Lower lobe of right lung (tissue), 2 donors: ENCODE measurements around the gene DGUOK. TPM values are rescaled to one million over a fixed set of nuclear protein-coding genes. Genes with fewer than 3 reads are reported as not detected.

Experiments
- ATAC-seq, 2 donors: fragments of 200-7000 bp; cut with Tn5 transposase; one replicate each; pipeline ENCODE4 v1.9.1; 2020 to 2022; ENCODE audit warnings: mild to moderate bottlenecking in 2 of 2, moderate library complexity in 2 of 2
- DNase-seq: peaks from one replicate; pipeline ENCODE4 v3.0.0-alpha.2; 2020
- H3K27ac ChIP-seq: fragments of 200-600 bp; one replicate; pipeline ENCODE4 v1.8.0; 2022
- H3K27me3 ChIP-seq: fragments of 200-600 bp; one replicate; pipeline ENCODE4 v1.8.0; 2022; ENCODE audit warnings: low read depth
- H3K36me3 ChIP-seq: fragments of 200-600 bp; one replicate; pipeline ENCODE4 v1.8.0; 2022; ENCODE audit warnings: mild to moderate bottlenecking
- H3K4me1 ChIP-seq: fragments of 200-600 bp; one replicate; pipeline ENCODE4 v1.8.0; 2022
- H3K4me3 ChIP-seq: fragments of 200-600 bp; one replicate; pipeline ENCODE4 v1.8.0; 2022; ENCODE audit warnings: mild to moderate bottlenecking
- H3K9me3 ChIP-seq: fragments of 200-600 bp; one replicate; pipeline ENCODE4 v1.8.0; 2022
- intact Hi-C: fragments of 100-400 bp; cut with DNase I; formaldehyde crosslinking; loops from one replicate; pipeline ENCODE4 v1.11.0; 2022
- total RNA-seq: library from RNA; stranded (reverse); fragmentation: NEBNext Ultra II Directional; extraction: Animal tissue kit (Norgen Biotek cat#: 25700); gene quantifications from one replicate; pipeline ENCODE4 v1.2.1, GENCODE V29; 2021
- TF ChIP-seq, protein P1 (sequence below): fragments of 200-600 bp; IDR thresholded peaks from one replicate; pipeline ENCODE4 v1.8.0; 2022; ENCODE audit warnings: antibody characterized with exemption, mild to moderate bottlenecking
- donor health status: DM: no; HTN: yes; CAD: no; lungs with severe emphysema.

DGUOK gene
- total RNA-seq, 1 donor from 2014 or later: 38.0 TPM

DNA sequence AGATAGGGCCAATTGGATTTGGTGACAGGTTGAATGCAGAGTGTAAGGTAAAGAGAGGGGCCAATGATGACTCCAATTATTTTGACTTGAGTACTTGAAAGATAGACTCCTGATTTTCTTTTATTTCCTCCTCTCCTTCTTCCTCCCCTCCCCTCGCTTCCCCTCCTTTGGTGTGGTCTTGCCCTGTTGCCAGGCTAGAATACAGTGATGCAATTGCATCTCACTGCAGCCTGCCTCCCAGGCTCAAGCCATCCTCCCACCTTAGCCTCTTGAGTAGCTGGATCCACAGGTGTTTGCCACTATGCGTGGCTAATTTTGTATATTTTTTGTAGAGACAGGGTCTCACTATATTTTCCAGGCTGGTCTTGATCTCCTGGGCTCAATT, 2.3 kb downstream of the DGUOK start:
- TF ChIP-seq, protein P1, sequence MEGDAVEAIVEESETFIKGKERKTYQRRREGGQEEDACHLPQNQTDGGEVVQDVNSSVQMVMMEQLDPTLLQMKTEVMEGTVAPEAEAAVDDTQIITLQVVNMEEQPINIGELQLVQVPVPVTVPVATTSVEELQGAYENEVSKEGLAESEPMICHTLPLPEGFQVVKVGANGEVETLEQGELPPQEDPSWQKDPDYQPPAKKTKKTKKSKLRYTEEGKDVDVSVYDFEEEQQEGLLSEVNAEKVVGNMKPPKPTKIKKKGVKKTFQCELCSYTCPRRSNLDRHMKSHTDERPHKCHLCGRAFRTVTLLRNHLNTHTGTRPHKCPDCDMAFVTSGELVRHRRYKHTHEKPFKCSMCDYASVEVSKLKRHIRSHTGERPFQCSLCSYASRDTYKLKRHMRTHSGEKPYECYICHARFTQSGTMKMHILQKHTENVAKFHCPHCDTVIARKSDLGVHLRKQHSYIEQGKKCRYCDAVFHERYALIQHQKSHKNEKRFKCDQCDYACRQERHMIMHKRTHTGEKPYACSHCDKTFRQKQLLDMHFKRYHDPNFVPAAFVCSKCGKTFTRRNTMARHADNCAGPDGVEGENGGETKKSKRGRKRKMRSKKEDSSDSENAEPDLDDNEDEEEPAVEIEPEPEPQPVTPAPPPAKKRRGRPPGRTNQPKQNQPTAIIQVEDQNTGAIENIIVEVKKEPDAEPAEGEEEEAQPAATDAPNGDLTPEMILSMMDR: no peak
- DNase-seq (no peak), ATAC-seq (no peak)
- Histone ChIP-seq H3K9me3 (no peaks in the 10 kb centered on the region), H3K4me1 (peaks cover 44% of the 10 kb centered on the region), H3K27ac (no peak overlapping the region), H3K4me3 (no peak overlapping the region), H3K36me3 (peaks cover 11% of the 10 kb centered on the region), H3K27me3 (no peaks in the 10 kb centered on the region)
- intact Hi-C loops: no loop called here

DNA sequence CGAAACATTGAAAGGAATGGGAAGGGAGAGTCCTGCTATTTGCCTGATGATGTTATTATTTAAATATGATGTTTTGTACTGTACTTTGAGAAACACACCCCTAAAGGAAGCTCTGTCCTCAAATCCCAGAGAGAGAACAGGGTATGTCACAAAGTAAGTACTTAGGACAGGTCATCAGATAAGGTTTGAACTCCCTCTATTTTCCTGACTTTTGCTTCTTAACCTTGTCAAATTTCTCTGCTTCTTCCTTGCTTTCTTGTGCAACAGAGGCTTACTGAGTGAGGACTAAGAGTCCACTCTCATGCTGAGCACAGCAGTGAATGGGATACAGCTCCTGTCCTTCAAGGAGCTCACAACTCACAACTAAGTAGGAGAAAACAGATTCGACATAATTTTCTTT, 3.7 kb downstream of the DGUOK start:
- Histone ChIP-seq H3K27ac (no peak overlapping the region), H3K4me1 (peaks cover 44% of the 10 kb centered on the region), H3K36me3 (peaks cover 20% of the 10 kb centered on the region), H3K9me3 (no peaks in the 10 kb centered on the region), H3K4me3 (no peak overlapping the region), H3K27me3 (no peaks in the 10 kb centered on the region)
- TF ChIP-seq, protein P1: no peak
- ATAC-seq (no peak), DNase-seq (no peak)
- intact Hi-C loops: no loop called here

DNA sequence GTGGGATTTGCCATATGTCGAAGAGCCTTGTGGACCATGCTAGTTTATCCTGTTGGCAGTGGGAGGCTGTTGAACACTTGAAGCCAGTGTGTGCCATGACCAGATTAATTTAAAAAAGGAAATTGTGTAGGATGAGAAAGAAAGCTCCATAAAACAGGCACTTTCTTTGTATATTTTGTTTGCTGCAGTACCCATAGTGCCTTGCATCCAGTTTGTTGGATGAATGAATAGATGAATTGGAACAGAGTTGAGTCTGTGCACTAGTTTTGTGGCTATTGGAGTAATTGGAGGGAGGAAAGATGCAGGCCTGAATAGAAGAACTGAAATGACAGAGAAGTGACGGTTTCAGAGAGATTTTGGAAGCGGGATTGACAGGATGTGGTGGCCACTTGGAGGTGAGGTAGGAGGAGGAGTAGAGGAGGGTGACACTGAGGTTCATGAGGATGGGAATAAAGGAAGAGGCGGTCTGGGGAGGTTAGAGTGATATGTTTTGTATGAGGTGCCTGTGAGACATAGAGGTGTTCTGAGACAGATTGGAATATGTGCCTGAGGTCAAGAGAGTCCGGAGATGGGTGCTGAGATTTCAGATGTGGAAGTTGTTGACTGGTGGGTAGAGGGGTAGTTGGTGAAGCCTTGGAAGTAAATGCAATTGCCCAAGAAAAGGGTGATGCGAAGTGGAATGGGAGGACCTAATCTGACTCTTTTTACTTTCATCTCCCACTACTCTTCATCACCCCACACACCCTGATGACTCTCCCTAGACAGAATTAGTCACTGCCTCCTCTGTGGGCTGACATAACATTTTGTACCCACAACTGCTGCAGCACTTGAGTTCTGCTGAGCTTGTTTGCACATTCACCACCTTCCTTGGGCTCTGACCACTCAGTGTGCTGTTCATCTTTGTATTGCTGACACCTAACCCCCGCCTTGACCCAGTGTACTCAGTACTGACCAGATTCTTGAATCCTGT, 5.1 kb downstream of the DGUOK start:
- no peaks in the 10 kb centered on the region for H3K27me3 ChIP-seq
- ATAC-seq: peak in 1 of 2 donors; percentile 34
- intact Hi-C loops: no loop called here
- TF ChIP-seq, protein P1: no peak
- no peaks in the 10 kb centered on the region for H3K9me3 ChIP-seq
- DNase-seq: no peak
- H3K4me3 ChIP-seq: no peak overlapping the region
- no peak overlapping the region for H3K27ac ChIP-seq
- H3K36me3 ChIP-seq: peaks cover 35% of the 10 kb centered on the region
- H3K4me1 ChIP-seq: peaks cover 44% of the 10 kb centered on the region

DNA sequence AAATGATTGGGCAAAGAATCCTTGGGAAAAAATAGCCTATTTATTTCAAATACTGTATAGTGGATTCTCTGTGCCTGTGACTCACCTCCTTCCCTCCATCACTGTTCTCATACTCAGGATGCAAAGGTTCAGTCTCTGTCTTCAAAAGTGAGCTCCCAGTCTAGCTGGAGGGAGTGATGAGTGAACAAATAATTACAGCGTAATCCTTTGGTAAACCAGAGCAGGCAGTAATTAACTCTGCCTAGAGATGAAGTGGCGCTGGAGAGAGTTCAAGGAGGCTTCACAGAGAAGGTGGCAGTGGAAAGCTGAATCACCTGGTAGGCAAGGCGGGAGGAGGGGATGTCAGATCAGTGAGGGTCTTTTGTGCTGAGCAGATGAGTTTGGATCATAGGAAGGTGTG, 6.5 kb downstream of the DGUOK start:
- Histone ChIP-seq H3K4me1 (peaks cover 35% of the 10 kb centered on the region), H3K4me3 (no peak overlapping the region), H3K36me3 (peaks cover 39% of the 10 kb centered on the region), H3K9me3 (no peaks in the 10 kb centered on the region), H3K27ac (no peak overlapping the region), H3K27me3 (no peaks in the 10 kb centered on the region)
- DNase-seq: no peak
- ATAC-seq: peak; percentile 41 to 48
- intact Hi-C loops: no loop called here
- TF ChIP-seq, protein P1: no peak

DNA sequence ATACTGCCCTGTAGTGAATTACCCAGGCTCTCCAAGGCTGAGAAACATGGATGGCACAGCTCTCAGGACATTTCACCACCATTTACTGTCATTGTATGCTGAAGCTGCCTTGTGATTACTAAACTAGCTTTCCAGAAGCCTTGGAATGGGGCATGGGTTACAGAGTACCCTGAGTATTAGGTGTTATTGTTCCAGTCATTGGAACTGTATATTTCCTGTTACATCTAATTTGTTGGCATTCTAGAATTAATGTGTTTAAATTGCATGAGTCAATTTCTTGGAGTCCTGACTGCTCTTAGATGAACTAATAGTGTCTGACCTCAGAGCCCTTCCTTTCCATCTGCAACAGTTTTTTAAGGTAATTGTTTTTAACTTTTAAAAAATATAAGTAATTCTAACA, 9.0 kb downstream of the DGUOK start:
- Histone ChIP-seq H3K9me3 (no peaks in the 10 kb centered on the region), H3K4me1 (peaks cover 20% of the 10 kb centered on the region), H3K27ac (no peak overlapping the region), H3K36me3 (peaks cover 46% of the 10 kb centered on the region), H3K4me3 (no peak overlapping the region), H3K27me3 (no peaks in the 10 kb centered on the region)
- TF ChIP-seq, protein P1: no peak
- DNase-seq (no peak), ATAC-seq (no peak)
- intact Hi-C loops: no loop called here
